Ishikawa (cell line): ENCODE results near the gene CARMIL3.

Experiments
- CEBPB ChIP-seq: IDR thresholded peaks from 2 replicates; pipeline ENCODE4 v1.6.1; 2012
- CREB1 ChIP-seq: IDR thresholded peaks from 2 replicates; pipeline ENCODE4 v1.6.1; 2012; ENCODE audit warnings: low read depth
- EGR1 ChIP-seq: IDR thresholded peaks from 2 replicates; pipeline ENCODE4 v1.6.1; 2012
- EP300 ChIP-seq: IDR thresholded peaks from 2 replicates; pipeline ENCODE4 v1.6.1; 2012; ENCODE audit warnings: borderline replicate concordance
- RAD21 ChIP-seq: IDR thresholded peaks from 2 replicates; pipeline ENCODE4 v1.6.1; 2012; ENCODE audit warnings: low read depth
- TAF1 ChIP-seq: IDR thresholded peaks from 2 replicates; pipeline ENCODE4 v1.6.1; 2012; ENCODE audit warnings: low read depth, mild to moderate bottlenecking
- TEAD4 ChIP-seq: IDR thresholded peaks from 2 replicates; pipeline ENCODE4 v1.6.1; 2012
- YY1 ChIP-seq: IDR thresholded peaks from 2 replicates; pipeline ENCODE4 v1.6.1; 2012; ENCODE audit warnings: low read depth
- ZBTB7A ChIP-seq: IDR thresholded peaks from 2 replicates; pipeline ENCODE4 v1.6.1; 2012; ENCODE audit warnings: low read depth
- TF ChIP-seq, protein P1 (sequence below): IDR thresholded peaks from 2 replicates; pipeline ENCODE4 v1.6.1; 2012; ENCODE audit warnings: low read depth, mild to moderate bottlenecking
- TF ChIP-seq, protein P2 (sequence below): IDR thresholded peaks from 2 replicates; pipeline ENCODE4 v1.6.1; 2012

- no peak for TF ChIP-seq EP300
- TF ChIP-seq, protein P1, sequence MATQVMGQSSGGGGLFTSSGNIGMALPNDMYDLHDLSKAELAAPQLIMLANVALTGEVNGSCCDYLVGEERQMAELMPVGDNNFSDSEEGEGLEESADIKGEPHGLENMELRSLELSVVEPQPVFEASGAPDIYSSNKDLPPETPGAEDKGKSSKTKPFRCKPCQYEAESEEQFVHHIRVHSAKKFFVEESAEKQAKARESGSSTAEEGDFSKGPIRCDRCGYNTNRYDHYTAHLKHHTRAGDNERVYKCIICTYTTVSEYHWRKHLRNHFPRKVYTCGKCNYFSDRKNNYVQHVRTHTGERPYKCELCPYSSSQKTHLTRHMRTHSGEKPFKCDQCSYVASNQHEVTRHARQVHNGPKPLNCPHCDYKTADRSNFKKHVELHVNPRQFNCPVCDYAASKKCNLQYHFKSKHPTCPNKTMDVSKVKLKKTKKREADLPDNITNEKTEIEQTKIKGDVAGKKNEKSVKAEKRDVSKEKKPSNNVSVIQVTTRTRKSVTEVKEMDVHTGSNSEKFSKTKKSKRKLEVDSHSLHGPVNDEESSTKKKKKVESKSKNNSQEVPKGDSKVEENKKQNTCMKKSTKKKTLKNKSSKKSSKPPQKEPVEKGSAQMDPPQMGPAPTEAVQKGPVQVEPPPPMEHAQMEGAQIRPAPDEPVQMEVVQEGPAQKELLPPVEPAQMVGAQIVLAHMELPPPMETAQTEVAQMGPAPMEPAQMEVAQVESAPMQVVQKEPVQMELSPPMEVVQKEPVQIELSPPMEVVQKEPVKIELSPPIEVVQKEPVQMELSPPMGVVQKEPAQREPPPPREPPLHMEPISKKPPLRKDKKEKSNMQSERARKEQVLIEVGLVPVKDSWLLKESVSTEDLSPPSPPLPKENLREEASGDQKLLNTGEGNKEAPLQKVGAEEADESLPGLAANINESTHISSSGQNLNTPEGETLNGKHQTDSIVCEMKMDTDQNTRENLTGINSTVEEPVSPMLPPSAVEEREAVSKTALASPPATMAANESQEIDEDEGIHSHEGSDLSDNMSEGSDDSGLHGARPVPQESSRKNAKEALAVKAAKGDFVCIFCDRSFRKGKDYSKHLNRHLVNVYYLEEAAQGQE = no peak
- no peak for TF ChIP-seq CEBPB
- TF ChIP-seq TAF1 = no peak
- TF ChIP-seq CREB1 = no peak
- TF ChIP-seq, protein P2, sequence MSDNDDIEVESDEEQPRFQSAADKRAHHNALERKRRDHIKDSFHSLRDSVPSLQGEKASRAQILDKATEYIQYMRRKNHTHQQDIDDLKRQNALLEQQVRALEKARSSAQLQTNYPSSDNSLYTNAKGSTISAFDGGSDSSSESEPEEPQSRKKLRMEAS = no peak
- TF ChIP-seq RAD21 = no peak
- no peak for TF ChIP-seq EGR1
- no peak for TF ChIP-seq TEAD4
- no peak for TF ChIP-seq YY1
- TF ChIP-seq ZBTB7A = no peak
Measured at GRCh38 chr14:24068711-24069410, 17.1 kb downstream of the CARMIL3 start.
